Body of pancreas (tissue), 4 donors: Measurements from ENCODE around the gene ATXN1.

Source experiments
- POLR2A ChIP-seq, 3 donors: fragments of 450-650 bp; IDR thresholded peaks; one replicate each; pipeline ENCODE4 v1.6.1; 2016; ENCODE audit warnings: antibody characterized with exemption in 3 of 3, mild to moderate bottlenecking in 2 of 3
- TF ChIP-seq, protein P1 (sequence below), 7 experiments: fragments of 450-650 bp in 4 of 7; fragments of 200-600 bp in 3 of 7; sonication (generic) in 3 of 7; IDR thresholded peaks; one replicate each; pipeline ENCODE4 v1.5.1; 2016 to 2019; ENCODE audit warnings: antibody characterized with exemption in 7 of 7

DNA sequence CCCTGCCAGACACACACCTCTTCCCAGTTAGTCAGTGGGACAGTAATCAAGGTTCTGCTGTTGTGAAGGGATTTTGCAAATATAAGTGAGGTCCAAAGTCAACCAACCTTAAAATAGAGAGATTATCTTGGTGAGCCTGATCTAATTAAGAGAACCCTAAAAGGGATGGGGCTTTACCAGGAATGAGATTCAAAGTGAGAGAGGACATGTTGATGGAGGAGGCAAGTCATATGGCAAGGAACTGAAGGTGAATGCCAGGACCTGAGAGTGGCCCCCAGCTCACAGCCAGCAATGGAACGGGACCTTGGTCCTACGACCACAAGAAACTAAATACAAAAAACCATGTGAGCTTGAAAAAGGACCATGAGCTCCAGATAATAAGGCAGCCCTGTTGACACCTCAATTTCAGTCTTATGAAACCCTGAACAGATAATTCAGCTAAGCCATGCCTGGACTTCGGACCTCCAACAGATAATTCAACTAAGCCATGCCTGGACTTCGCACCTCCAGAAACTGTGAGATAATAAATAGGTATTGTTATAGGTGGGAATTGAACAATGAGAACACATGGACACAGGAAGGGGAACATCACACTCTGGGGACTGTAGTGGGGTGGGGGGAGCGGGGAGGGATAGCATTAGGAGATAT, 269.5 kb downstream of the ATXN1 start:
- TF ChIP-seq, protein P1, sequence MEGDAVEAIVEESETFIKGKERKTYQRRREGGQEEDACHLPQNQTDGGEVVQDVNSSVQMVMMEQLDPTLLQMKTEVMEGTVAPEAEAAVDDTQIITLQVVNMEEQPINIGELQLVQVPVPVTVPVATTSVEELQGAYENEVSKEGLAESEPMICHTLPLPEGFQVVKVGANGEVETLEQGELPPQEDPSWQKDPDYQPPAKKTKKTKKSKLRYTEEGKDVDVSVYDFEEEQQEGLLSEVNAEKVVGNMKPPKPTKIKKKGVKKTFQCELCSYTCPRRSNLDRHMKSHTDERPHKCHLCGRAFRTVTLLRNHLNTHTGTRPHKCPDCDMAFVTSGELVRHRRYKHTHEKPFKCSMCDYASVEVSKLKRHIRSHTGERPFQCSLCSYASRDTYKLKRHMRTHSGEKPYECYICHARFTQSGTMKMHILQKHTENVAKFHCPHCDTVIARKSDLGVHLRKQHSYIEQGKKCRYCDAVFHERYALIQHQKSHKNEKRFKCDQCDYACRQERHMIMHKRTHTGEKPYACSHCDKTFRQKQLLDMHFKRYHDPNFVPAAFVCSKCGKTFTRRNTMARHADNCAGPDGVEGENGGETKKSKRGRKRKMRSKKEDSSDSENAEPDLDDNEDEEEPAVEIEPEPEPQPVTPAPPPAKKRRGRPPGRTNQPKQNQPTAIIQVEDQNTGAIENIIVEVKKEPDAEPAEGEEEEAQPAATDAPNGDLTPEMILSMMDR (IDR thresholded peaks at IDR 0.05): no peak
- no peak for TF ChIP-seq POLR2A (IDR thresholded peaks at IDR 0.05)
